Mucosa of rectum (tissue), 2 donors: ENCODE data around the gene SYNGR1.
"Not testable (repeated sequence)": the region's sequence is repeated elsewhere in the genome, so short reads cannot be mapped to it uniquely, and the experiment has no call there.

Experiments
- H3K27ac ChIP-seq, 2 donors: one replicate each; pipeline ENCODE4 v1.7.0; 2013; ENCODE audit warnings: inconsistent platforms in 2 of 2, low read depth in 2 of 2, low read length in 2 of 2
- H3K27me3 ChIP-seq, 2 donors: one replicate each; pipeline ENCODE4 v1.7.0; 2013; ENCODE audit warnings: low read length in 2 of 2; ENCODE audit not compliant: control insufficient read depth in 2 of 2, insufficient read depth in 2 of 2
- H3K36me3 ChIP-seq, 2 donors: one replicate each; pipeline ENCODE4 v1.7.0; 2013; ENCODE audit warnings: low read length in 2 of 2; ENCODE audit not compliant: control insufficient read depth in 2 of 2, insufficient read depth in 2 of 2
- H3K4me1 ChIP-seq, 2 donors: one replicate each; pipeline ENCODE4 v1.7.0; 2013; ENCODE audit warnings: low read length in 2 of 2, mild to moderate bottlenecking in 1 of 2; ENCODE audit not compliant: control insufficient read depth in 2 of 2, insufficient read depth in 2 of 2
- H3K4me3 ChIP-seq, 2 donors: one replicate each; pipeline ENCODE4 v1.7.0; 2013; ENCODE audit warnings: low read length in 2 of 2
- H3K9ac ChIP-seq, 2 donors: one replicate each; pipeline ENCODE4 v1.7.0; 2013; ENCODE audit warnings: low read length in 2 of 2, low read depth in 1 of 2, mild to moderate bottlenecking in 1 of 2
- H3K9me3 ChIP-seq, 2 donors: one replicate each; pipeline ENCODE4 v1.7.0; 2013; ENCODE audit warnings: low read length in 2 of 2; ENCODE audit not compliant: control insufficient read depth in 2 of 2
- donor health status: healthy.
- donor health status: Normal muscosa, but diverticular disease.

Gene SYNGR1

DNA sequence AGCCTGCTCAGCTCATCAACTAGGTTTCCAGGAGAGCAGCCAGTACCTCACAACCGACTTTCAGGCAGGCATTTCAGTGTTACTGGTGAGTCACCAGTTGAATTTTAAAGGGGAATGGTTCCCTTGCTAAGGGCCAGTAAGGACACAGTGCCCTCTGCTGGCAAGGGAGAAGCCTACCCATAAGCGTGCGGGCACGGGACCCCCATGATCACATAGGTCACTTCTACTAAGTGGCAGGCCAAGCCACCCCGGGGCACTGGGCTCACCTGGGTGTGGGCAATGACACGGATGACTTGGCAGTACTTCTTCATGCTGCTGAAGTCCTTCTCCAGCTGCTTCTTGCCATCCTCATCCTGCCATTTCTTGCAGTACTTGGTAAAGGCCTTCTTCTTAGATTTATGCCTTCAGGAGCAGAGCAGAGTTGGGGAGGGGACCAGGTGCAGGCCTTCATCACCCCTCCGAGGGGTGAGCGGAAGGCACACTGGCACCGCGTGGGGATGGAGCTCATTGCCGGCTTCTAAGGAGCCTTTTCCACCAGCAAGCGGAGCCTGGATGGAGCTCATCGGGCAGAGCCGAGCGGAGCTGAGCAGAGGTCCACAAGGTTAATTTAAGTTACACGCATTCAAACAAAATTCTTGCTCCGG lies 33.2 kb upstream of the SYNGR1 start:
- H3K27ac ChIP-seq, result peak overlapping the region in 1 of 2 donors; percentile 40
- no peaks in the 10 kb centered on the region for H3K27me3 ChIP-seq
- H3K9ac ChIP-seq, result peak overlapping the region; percentile 22 to 52
- no peaks in the 10 kb centered on the region for H3K9me3 ChIP-seq
- H3K36me3 ChIP-seq, result peaks cover 57 to 64% of the 10 kb centered on the region in 2 donors
- peak overlapping the region; percentile 20 to 39 for H3K4me3 ChIP-seq
- peaks cover 35 to 41% of the 10 kb centered on the region in 2 donors for H3K4me1 ChIP-seq

GRCh38 chr22:39317084-39317774 lies 32.6 kb upstream of the SYNGR1 start:
- Histone ChIP-seq H3K4me3 (peak overlapping the region in 1 of 2 donors; percentile 96), H3K27me3 (no peaks in the 10 kb centered on the region), H3K27ac (no peak overlapping the region), H3K36me3 (peaks cover 50 to 58% of the 10 kb centered on the region in 2 donors), H3K4me1 (peaks cover 35 to 41% of the 10 kb centered on the region in 2 donors), H3K9ac (peak overlapping the region; percentile 36 to 38), H3K9me3 (no peaks in the 10 kb centered on the region)

- peak overlapping the region; percentile 95 to 99 for H3K27ac ChIP-seq
- peak overlapping the region; percentile 88 to 97 for H3K9ac ChIP-seq
- no peaks in the 10 kb centered on the region for H3K27me3 ChIP-seq
- H3K4me1 ChIP-seq, result peaks cover 35 to 41% of the 10 kb centered on the region in 2 donors
- peaks cover 44 to 51% of the 10 kb centered on the region in 2 donors for H3K36me3 ChIP-seq
- H3K9me3 ChIP-seq, result no peaks in the 10 kb centered on the region
- peak overlapping the region; percentile 90 to 96 for H3K4me3 ChIP-seq
Measured at GRCh38 chr22:39317775-39318506, 31.9 kb upstream of the SYNGR1 start.

- H3K36me3 ChIP-seq, result peaks cover 37 to 43% of the 10 kb centered on the region in 2 donors
- H3K27me3 ChIP-seq, result no peaks in the 10 kb centered on the region
- H3K4me3 ChIP-seq, result peak overlapping the region; percentile 90 to 96
- H3K9me3 ChIP-seq, result no peaks in the 10 kb centered on the region
- peak overlapping the region; percentile 88 to 97 for H3K9ac ChIP-seq
- peaks cover 35 to 41% of the 10 kb centered on the region in 2 donors for H3K4me1 ChIP-seq
- H3K27ac ChIP-seq, result peak overlapping the region; percentile 95 to 99
Measured at GRCh38 chr22:39318507-39319283, 31.1 kb upstream of the SYNGR1 start.

DNA sequence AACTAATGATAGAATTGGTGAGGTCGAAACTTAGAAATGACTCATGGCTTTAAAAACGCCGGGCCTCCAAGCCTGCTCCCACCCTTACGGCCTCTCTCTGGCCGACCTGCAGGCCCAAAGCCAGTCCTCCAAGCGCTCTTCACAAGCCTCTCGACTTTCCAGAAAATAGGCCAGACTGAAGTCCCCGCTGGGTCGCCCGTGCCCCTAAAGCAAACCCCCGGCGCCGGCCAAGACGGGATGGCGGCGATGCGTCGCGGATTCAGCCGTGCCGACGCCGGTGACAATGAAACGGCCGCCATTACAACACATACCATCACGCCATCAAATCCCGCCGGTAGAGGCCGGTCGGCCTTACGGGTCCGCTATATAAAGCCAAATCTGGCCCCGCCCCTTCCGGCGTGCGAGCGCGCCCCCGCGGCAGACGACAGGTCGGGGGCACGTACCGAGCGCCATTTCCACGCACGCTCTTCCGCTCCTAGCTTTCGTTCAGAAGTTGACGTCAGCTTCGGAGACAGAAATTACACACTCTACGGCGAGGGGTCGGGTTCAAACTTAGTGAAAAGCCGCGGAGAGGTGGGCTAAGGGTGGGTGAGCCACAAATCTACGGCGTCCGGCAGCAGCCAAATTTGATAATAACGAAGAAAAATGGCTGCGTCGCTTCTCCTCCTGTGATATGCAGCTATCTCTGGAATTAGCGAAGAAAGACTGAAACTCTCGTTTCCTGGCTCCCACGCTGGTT lies 30.3 kb upstream of the SYNGR1 start, which contains the start of gene RPL3:
Gene RPL3 (minus strand): TSS at position 340 of the 739 bp plus-strand sequence. CDS start 26 bp downstream, at position 314.
- no peaks in the 10 kb centered on the region for H3K9me3 ChIP-seq
- peaks cover 35 to 39% of the 10 kb centered on the region in 2 donors for H3K4me1 ChIP-seq
- H3K27me3 ChIP-seq, result no peaks in the 10 kb centered on the region
- H3K27ac ChIP-seq, result peak within 1 kb of the TSS; percentile 95 to 99
- peak within 1 kb of the TSS; percentile 88 to 100 for H3K9ac ChIP-seq
- peak within 1 kb of the TSS; percentile 90 to 96 for H3K4me3 ChIP-seq
- peaks cover 29 to 35% of the 10 kb centered on the region in 2 donors for H3K36me3 ChIP-seq

DNA sequence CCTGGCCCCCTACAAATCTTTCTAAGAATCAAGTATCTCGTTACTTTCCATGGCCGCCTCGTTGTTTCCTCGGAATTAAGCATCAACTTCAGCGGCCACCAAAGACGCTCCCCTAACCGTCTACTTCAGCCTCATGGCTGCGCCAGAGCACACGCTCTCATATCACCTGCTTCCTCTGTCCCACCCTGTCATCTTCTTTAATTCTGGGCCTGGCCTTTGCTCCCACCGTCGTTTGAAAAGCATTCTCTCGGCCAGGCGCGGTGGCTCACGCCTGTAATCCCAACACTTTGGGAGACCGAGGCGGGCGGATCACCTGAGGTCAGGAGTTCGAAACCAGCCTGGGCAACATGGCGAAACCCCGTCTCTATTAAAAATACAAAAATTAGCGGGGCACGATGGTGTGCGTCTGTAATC lies 29.2 kb upstream of the SYNGR1 start:
- Histone ChIP-seq H3K36me3 (peaks cover 18 to 24% of the 10 kb centered on the region in 2 donors), H3K4me3 (peak overlapping the region; percentile 81 to 96), H3K9ac (peak overlapping the region; percentile 88 to 100), H3K4me1 (peaks cover 31 to 34% of the 10 kb centered on the region in 2 donors), H3K27ac (peak overlapping the region in 1 of 2 donors; percentile 99)
- not testable (repeated sequence) for H3K9me3 ChIP-seq, H3K27me3 ChIP-seq

DNA sequence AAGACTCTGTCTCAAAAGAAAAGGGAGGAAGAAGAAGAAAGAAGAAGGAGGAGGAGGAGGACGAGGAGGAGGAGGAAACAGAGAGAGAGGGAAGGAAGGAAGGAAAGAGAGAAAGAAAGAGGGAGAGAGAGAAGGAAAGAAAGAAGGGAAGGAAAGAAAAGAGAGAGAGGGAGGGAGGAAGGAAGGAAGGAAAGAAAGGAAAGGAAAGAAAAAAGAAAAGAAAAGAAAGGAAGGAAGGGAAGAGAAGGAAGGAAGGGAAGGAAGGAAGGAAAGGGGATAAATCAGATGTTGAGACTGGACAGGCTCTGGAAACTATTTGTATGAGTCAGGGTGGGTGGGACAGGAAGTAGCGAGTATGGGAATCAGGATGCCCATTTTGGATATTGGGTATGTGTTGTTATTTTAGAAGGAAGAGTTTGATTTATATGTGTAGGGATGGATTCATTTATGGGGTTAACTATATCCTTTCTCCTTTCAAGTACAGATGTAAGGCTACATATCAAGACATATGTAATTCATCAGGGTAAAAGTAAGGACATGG lies 24.3 kb upstream of the SYNGR1 start:
- peaks cover 2% of the 10 kb centered on the region in 2 donors for H3K4me1 ChIP-seq
- no peaks in the 10 kb centered on the region for H3K36me3 ChIP-seq
- no peak overlapping the region for H3K9ac ChIP-seq
- H3K27me3 ChIP-seq, result no peaks in the 10 kb centered on the region
- no peak overlapping the region for H3K4me3 ChIP-seq
- no peak overlapping the region for H3K27ac ChIP-seq
- no peaks in the 10 kb centered on the region for H3K9me3 ChIP-seq

DNA sequence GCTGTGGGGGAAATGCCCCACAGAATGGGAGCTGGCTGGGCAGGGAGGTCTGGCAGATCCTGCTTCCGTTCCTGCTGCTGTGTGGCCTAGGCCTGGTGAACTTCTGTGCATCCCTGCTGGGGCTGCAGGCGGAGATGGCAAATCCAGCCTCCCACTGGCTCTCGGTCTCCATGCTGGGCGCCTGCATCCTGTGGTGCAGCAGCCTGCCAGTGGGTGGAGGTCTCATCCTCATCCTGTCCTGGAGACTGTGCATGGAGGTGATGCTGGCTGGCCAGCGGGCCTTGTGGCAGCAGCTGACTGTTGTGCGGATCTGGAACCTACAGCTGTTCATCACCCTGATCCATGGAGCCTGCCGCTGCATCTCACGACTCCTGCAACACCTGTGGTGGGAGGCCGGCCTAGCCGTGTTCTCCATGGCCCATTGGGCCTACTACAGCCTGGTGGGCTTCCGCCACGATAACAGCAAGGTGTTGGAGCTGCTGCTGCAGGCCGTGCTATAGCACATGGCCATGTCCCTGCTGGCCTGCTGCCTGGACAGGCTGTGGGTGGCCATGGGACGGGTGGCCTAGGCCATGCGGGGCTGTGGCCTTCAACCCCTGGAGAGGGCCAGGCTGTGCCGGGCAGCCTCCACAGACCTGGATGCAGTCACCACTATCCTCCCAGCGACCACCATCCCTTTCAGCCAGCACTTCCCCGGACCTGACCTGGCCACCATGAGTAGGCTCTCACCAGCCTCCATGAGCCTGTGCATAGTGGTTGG lies 21.6 kb upstream of the SYNGR1 start:
- Histone ChIP-seq H3K27ac (no peak overlapping the region), H3K9ac (no peak overlapping the region), H3K27me3 (no peaks in the 10 kb centered on the region), H3K4me1 (no peaks in the 10 kb centered on the region), H3K36me3 (no peaks in the 10 kb centered on the region), H3K4me3 (no peak overlapping the region), H3K9me3 (no peaks in the 10 kb centered on the region)
